Osteoblast (primary cell): ENCODE data around the gene FBXW11. TPM values are rescaled to one million over a fixed set of nuclear protein-coding genes. Genes with fewer than 3 reads are reported as not detected.

ENCODE experiments used
- DNase-seq: peaks from one replicate; pipeline ENCODE4 v3.0.0; 2011; ENCODE audit warnings: low spot score, mixed read lengths; ENCODE audit not compliant: insufficient read length; ENCODE audit errors: missing footprints
- H2AFZ ChIP-seq: 2 replicates; pipeline ENCODE4 v1.6.0; 2011; ENCODE audit warnings: mild to moderate bottlenecking, low read length
- H3K27ac ChIP-seq: 2 replicates; pipeline ENCODE4 v1.5.1; 2011; ENCODE audit warnings: mild to moderate bottlenecking, low read depth, low read length, moderate library complexity
- H3K27me3 ChIP-seq: 2 replicates; pipeline ENCODE4 v1.6.0; 2012; ENCODE audit warnings: mild to moderate bottlenecking, control low read depth, inconsistent platforms, low read length, moderate library complexity; ENCODE audit not compliant: insufficient read depth
- H3K36me3 ChIP-seq: 2 replicates; pipeline ENCODE4 v1.5.1; 2011; ENCODE audit warnings: mild to moderate bottlenecking, low read length, control low read depth, moderate library complexity; ENCODE audit not compliant: insufficient read depth
- H3K4me1 ChIP-seq: 2 replicates; pipeline ENCODE4 v1.5.1; 2011; ENCODE audit warnings: mild to moderate bottlenecking, low read length, control low read depth, moderate library complexity; ENCODE audit not compliant: insufficient read depth
- H3K4me2 ChIP-seq: 2 replicates; pipeline ENCODE4 v1.6.0; 2011; ENCODE audit warnings: mild to moderate bottlenecking, low read length; ENCODE audit not compliant: insufficient read depth
- H3K4me3 ChIP-seq: fragments of 200-600 bp; sonication (generic); 3 replicates; pipeline ENCODE4 v1.5.1; 2012; ENCODE audit warnings: mild to moderate bottlenecking, low read length, inconsistent platforms; ENCODE audit not compliant: insufficient read depth
- H3K79me2 ChIP-seq: 2 replicates; pipeline ENCODE4 v1.6.0; 2012; ENCODE audit warnings: mild to moderate bottlenecking, low read length, control low read depth, inconsistent platforms; ENCODE audit not compliant: insufficient read depth
- H3K9me3 ChIP-seq: 2 replicates; pipeline ENCODE4 v1.5.1; 2011; ENCODE audit warnings: low read depth, low read length, control low read depth
- H4K20me1 ChIP-seq: 2 replicates; pipeline ENCODE4 v1.6.0; 2012; ENCODE audit warnings: mild to moderate bottlenecking, low read length, control low read depth; ENCODE audit not compliant: insufficient read depth
- total RNA-seq: library from RNA; depleted of rRNA; stranded (reverse); fragments of >200 nt; gene quantifications from 2 replicates; pipeline ENCODE4 v1.2.3, GENCODE V29; 2012
- TF ChIP-seq, protein P1 (sequence below): IDR thresholded peaks from 2 replicates; pipeline ENCODE4 v1.5.1; 2011; ENCODE audit warnings: mild to moderate bottlenecking, low read depth, low read length, moderate library complexity; ENCODE audit errors: extremely low read depth

FBXW11 gene
- total RNA-seq, 1 donor = 76.7 TPM

DNA sequence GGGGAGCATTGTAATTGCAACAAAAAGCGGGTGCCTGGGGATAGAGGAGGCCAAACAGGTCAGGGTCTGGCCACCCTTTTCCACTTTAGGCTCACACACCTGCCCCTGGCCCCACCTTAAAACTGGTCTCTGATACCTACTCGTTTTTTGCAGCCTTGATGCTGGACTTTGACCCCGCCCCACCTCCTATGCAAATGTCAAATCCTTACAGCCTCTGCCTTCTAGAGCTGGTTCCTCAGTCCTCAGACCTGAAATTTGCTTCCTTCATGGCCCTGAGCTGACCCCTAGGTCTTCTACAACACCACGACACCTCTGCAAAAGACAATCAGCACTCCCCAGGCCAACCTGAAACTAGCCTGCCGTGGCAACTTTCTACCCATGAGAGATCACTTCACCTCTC, 183.2 kb downstream of the FBXW11 start:
- H2AFZ ChIP-seq = no peak overlapping the region
- TF ChIP-seq, protein P1, sequence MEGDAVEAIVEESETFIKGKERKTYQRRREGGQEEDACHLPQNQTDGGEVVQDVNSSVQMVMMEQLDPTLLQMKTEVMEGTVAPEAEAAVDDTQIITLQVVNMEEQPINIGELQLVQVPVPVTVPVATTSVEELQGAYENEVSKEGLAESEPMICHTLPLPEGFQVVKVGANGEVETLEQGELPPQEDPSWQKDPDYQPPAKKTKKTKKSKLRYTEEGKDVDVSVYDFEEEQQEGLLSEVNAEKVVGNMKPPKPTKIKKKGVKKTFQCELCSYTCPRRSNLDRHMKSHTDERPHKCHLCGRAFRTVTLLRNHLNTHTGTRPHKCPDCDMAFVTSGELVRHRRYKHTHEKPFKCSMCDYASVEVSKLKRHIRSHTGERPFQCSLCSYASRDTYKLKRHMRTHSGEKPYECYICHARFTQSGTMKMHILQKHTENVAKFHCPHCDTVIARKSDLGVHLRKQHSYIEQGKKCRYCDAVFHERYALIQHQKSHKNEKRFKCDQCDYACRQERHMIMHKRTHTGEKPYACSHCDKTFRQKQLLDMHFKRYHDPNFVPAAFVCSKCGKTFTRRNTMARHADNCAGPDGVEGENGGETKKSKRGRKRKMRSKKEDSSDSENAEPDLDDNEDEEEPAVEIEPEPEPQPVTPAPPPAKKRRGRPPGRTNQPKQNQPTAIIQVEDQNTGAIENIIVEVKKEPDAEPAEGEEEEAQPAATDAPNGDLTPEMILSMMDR = no peak
- DNase-seq = no peak
- H3K4me1 ChIP-seq = no peaks in the 10 kb centered on the region
- no peak overlapping the region for H3K27ac ChIP-seq
- no peak overlapping the region for H3K4me3 ChIP-seq
- H4K20me1 ChIP-seq = no peaks in the 10 kb centered on the region
- no peak overlapping the region for H3K4me2 ChIP-seq
- H3K79me2 ChIP-seq = no peaks in the 10 kb centered on the region
- H3K27me3 ChIP-seq = peaks cover 18% of the 10 kb centered on the region
- H3K9me3 ChIP-seq = no peaks in the 10 kb centered on the region
- no peaks in the 10 kb centered on the region for H3K36me3 ChIP-seq

DNA sequence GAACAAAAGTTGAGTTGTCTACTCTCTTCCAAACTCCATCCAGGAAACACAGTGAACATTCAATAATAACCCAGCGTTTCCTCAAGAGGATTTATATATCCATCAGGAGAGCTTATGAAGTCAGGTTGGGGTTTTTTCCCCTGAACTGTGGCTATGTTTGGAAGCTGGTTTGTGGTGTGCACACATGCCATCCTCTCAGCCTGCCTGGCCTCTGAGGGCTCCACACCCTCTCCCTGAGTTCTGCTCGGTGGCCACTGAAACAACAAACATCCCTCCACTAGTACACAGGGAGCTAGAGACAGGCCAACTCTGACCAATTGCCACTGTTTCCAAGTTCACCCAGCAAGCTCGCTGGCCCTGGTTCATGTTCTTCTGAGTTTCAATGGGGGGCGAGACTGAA, 185.2 kb downstream of the FBXW11 start:
- Histone ChIP-seq H3K27ac (no peak overlapping the region), H3K36me3 (no peaks in the 10 kb centered on the region), H2AFZ (no peak overlapping the region), H3K27me3 (peaks cover 38% of the 10 kb centered on the region), H3K9me3 (no peaks in the 10 kb centered on the region), H3K79me2 (no peaks in the 10 kb centered on the region), H3K4me3 (no peak overlapping the region), H3K4me1 (no peaks in the 10 kb centered on the region), H4K20me1 (no peaks in the 10 kb centered on the region), H3K4me2 (no peak overlapping the region)
- peak; percentile 15 for DNase-seq
- TF ChIP-seq, protein P1 = no peak

DNA sequence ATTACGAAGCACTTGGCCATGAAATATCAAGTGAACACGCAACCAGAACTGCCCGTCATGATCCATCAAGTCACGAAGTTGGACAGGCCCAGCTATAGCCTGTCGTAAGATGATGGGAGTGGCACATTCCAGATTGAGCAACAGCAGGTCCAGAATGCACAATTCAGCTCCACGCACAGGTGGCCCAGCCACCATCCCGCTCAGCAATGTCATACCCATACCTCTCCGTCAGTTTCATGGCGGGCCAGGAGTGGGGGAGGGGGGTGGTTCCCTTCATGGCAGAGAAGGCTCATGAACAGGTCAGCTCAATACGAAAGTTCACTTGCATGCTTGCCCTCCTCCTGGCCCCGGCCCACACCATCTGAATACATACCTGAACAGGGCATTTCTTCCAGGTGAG, 185.9 kb downstream of the FBXW11 start:
- TF ChIP-seq, protein P1 = no peak
- Histone ChIP-seq H3K4me3 (no peak overlapping the region), H3K79me2 (no peaks in the 10 kb centered on the region), H4K20me1 (no peaks in the 10 kb centered on the region), H3K27me3 (peaks cover 42% of the 10 kb centered on the region), H3K36me3 (no peaks in the 10 kb centered on the region), H3K27ac (no peak overlapping the region), H3K9me3 (no peaks in the 10 kb centered on the region), H3K4me1 (no peaks in the 10 kb centered on the region), H2AFZ (no peak overlapping the region), H3K4me2 (no peak overlapping the region)
- DNase-seq = peak; percentile 78

DNA sequence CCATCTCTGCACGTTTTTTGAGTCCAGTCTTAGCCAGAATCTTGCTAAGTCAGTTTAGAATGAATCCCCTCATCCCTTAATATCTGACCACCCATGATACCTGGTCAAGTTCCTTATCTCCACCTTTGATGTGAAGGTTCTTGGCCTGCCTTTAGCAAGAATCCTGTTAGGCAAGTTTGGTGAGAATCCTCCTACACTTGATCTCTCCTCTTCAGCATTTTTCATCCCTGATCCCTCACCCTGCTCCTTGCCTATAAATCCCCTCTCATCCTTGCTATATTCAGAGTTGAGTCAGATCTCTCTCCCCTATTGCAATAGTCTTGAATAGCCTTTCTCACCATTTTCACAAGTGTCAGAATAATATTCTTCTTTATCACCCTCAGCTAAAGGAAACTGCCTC, 189.8 kb downstream of the FBXW11 start:
- no peaks in the 10 kb centered on the region for H3K79me2 ChIP-seq
- no peaks in the 10 kb centered on the region for H3K36me3 ChIP-seq
- no peak overlapping the region for H2AFZ ChIP-seq
- no peaks in the 10 kb centered on the region for H3K9me3 ChIP-seq
- H3K4me3 ChIP-seq = no peak overlapping the region
- no peaks in the 10 kb centered on the region for H3K4me1 ChIP-seq
- H3K4me2 ChIP-seq = no peak overlapping the region
- DNase-seq = peak; percentile 9
- TF ChIP-seq, protein P1 = no peak
- H3K27me3 ChIP-seq = peaks cover 51% of the 10 kb centered on the region
- no peaks in the 10 kb centered on the region for H4K20me1 ChIP-seq
- H3K27ac ChIP-seq = no peak overlapping the region
